SKM-1 treated with dmso at 0.1 percent for 144 hours (cell line): ENCODE measurements around the gene PRKG1.
A peak's percentile ranks its signal among the peaks of the same experiment; 100 is the strongest.

Source experiments
- DNase-seq: peaks from one replicate; lab custom pipeline; 2025; ENCODE audit not compliant: unreplicated experiment; lab: John Stamatoyannopoulos, UW

PRKG1 gene

DNA sequence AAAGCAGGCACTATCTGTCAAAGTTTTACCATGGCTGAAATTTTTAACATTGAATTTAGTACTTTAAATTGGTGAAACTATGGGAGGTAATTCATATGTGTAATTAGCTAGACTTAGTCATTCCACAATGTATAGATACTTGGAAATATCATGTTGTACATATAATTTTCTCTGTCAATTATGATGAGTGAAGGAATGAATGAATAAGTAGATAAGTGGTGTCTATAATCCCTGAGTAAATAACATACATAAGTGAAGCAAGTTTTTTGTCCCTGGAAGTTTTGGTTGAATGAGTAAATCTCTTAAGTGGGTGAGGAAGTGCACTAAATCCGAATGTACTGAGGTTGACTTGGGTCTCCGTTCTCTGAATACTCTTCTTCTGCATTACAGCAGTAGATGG lies 424.1 kb downstream of the PRKG1 start:
- no peak for DNase-seq

DNA sequence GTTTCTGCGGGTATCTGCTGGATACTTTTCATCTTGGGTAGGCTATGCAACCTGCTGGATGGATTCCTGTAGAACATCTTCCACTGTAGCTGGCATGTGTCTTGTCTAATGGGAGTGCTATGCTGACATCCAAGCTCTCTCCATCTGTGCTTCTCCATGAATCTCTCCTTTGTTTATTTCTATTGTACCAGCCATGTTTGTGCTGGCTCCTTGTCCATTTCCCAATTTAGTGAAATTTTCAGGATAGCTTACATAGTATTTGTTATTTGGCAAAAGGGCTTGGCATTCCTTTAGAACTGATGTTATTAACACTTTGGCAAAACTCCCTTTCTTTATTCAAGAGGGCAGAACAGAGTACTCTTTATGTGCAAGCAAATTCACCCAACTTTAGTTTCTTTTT lies 427.1 kb downstream of the PRKG1 start:
- DNase-seq: no peak

DNA sequence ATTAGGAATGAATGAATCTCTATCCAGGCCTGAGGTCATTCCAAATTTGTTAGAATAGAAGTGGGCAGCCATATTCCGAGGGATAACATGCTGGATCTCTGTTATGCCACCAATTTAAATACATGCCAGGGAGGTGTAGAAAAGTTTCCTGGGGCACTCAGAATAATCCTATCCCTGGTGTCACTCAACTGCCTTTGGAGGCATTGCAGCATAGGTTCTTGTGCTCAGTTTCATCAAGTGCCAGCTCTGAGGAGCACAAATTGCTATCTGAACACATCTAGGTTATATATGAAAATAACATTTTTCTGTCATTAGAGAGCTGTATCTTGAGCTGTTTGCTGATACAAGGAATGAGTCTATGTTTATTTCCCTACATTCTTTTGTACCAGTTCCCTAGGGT lies 427.8 kb downstream of the PRKG1 start:
- no peak for DNase-seq

DNA sequence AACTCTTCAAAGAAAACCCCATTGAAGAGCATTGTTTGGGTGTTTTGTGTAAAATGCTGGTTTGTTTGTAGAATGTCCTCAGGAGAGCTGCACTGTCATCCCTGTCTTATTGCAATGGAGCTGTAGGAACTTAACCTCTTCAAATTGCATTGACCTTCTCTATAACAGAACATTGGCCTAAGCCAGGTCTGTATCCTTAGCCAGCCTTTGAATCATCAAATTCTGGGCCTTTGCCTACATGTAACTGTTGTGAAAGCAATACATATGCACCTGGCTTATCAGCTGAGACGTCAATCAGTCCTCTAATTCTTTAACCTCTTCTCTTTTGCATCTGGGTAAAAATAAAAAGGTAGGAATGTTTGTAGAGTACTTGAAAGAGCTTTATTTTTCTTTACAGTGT lies 429.1 kb downstream of the PRKG1 start:
- DNase-seq: no peak

DNA sequence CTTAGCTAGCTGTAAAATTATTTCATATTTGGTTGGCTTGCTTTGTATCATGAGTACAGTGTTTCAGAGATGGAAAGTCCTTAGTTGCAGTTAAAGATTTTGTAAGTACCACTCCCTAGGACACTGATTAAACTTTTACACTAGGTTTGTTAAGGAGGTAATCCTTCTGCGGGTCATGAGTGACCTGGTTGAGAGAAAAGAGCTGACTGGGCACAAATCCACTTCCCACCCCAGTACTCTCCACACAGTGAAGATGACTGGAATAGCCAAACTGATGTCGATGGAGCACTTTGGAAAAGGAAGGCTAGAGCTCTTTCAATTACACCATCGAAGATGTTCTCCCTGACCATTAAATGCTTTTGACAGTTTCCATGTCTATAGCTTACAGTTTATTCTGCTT lies 433.2 kb downstream of the PRKG1 start:
- DNase-seq: no peak

DNA sequence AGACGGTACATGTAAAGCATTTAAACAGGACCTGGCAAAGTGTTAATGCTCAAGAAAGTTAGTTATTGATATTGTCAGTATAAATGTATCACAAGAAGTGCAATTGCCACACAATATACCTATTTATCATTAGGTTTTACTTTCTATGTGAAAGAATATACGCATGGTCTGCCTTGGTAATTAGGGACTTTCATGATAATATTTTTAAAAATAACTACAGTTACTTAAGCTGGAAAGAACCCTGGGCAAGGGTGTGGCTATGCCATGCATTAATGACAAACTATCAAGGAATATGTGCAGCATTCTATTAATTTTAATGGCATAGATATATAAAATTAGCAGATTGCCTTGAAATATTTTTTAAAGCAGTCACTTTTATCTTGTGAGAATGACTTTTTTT lies 433.9 kb downstream of the PRKG1 start:
- no peak for DNase-seq

DNA sequence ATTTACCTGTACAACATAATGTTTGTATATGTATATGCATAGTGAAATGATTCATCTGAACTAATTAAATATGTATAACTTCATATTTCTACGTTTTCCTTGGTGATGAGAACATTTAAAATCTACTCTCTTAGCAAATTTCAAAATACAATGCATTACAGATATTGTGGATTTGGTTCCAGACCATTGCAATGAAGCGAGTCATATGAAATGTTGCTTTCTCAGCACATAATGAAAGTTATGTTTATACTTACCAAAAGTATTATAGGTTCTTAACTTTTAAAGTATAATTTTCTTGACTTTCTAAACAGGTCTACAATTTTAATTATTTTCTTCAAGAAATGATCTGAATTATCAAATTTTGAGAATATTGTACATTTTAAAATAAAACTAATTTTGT lies 435.9 kb downstream of the PRKG1 start:
- DNase-seq: no peak

DNA sequence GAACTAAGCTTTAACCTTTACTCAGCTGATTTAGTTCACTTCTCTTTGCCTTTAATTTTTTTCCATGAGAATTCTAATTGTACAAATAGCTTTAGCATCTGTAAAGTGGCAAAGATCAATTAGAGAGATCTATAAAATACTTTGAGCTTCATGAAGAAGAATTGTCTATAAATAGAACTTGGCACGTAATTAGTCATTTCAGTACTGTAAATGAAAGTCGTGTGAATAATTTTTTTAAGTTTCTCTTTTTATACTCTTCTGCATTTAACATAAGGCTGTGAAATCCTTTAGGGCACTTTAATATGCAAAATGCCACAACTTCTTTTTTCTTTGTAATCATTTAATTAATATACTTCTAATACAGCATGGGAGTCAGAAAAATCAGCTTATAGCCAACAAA lies 447.3 kb downstream of the PRKG1 start:
- DNase-seq: no peak

DNA sequence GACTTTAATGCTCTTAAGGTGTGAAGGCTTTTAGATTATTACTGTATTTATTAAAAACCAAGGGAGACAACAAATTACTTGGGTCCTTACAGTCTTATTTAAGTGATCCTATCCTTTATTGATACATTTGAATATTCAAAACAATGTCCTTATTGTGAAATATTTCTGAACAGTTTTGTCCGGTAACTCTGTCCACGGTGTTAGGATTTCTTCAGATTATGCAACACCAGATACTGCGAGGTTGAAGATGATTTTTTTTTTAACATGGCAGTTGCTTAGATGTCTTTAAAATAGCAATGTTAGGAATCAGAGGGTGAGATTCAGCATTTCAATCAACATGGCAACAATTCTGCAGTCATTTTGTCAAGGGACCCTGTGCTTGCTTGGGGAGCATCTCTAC lies 448.6 kb downstream of the PRKG1 start:
- DNase-seq: peak; percentile 4

DNA sequence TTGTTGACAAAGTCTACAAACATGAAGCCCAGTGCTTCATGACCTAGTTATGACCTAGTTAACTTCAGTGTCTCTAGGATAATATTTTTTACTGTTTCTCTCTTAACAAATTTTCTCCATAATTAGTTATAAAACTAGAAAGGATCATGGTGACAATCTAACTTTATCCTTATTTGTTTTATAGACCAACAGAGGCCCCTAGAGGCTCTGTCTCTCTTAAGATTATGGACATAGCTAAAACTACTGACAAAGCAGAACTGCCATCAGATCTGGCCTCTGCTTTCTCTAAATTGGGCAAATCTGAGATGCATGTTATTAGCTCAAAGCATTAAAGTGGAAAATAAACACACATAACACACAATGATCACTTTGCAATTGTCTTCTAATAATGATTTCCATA lies 449.2 kb downstream of the PRKG1 start:
- no peak for DNase-seq

DNA sequence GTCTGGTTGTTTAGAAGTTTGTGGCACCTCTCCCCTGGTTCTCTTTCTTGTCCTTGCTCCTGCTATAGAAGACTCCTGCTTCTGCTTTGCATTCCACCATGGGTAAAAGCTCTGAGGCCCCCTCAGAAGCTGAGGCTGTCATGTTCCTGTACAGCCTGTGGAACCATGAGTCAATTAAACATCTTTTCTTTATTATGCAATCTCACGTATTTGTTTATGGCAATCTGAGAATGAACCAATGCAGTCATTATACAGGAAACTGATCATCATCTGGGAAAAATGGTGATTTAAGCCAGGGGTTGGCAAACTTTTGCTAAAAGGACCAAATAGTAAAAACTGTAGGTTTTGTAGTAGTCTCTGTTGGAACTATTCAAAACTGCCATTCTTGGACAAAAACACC lies 449.8 kb downstream of the PRKG1 start:
- DNase-seq: no peak

DNA sequence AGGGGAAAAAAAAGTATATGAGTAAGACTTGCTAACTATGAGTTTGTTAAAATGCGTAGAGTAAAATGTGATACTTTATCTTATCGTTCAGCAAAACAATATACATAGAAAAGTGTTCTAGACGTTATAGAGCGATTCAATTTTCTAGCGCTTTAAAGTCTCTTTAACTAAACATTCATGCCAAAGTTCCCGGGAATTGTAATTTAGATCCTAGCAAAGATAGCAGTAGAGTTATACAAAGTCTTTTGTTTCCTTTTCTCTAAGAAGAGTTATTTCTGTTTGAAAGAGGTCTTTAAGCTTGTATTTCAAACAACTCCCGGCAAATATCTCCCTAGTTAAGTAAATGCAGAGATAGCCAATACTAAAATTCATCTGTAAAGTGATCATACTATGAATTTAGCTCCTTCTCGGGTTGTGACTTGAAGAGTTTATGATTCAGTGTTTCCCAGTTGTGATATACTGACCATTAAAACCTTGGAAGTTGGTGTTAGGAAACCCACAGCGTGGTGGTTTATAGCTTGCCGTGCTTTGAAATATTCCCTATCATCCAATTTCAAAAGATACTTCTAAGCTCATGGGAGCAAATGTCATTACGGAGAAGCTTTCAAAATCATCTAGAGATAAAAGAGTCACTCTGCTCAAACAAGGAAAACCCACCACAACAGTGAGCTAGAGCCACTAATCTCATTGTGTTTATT lies 453.4 kb downstream of the PRKG1 start:
- no peak for DNase-seq

DNA sequence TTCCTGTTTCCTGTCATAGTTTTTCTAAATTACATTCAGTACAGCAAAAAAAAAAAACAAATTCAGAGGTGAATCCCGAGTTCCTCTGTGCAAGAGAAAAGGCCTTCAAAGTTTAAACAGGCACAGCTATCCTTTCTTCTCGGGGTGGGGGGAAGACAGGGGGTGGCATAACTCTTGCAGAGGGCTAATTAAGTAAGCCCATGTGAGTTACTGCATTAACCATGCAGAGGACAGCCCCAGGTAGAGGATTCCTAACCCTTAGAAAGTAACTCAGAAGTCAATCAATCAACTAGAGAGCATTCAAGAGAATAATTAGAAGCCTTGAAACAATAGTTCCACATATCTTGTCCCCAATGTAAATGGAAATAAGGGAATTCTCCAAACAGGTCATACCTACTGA lies 454.2 kb downstream of the PRKG1 start:
- DNase-seq: no peak

DNA sequence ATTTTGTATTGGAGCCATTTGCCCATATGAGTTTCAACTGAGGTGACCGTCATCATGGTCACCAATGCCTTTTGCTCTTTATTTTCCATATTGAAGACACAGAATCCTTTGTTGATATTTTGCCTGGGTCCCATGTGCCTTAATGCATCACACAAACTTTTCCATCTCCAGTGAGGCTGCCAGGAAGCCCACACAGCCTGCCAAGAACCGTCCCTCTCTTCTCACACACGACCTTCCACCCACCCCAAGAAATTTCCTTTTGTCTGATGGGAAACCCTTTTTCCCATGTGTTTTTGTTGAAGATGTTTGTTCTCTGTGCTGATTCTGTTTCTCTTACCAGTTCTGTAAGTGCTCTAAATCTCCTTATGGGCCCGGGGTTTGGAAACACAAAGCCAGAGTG lies 456.3 kb downstream of the PRKG1 start:
- no peak for DNase-seq

DNA sequence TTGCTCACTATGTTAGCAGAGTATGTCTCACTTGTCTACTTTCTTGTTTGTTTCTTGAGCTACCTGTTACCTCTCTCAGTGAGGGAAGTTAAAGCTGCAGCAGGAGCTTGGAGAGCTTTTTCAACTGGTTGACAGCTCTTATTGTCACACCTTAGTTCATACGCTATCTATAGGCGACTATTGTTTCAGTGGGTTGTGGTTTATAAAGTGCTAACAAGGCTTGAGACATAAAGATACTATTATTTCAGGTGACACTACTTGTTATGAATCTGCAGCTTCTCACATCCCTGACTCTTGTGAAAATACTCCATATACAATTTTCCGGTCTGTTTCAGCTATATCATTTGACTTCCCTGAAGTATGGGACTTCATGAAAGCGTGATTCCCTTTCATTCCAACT lies 457.8 kb downstream of the PRKG1 start:
- no peak for DNase-seq

DNA sequence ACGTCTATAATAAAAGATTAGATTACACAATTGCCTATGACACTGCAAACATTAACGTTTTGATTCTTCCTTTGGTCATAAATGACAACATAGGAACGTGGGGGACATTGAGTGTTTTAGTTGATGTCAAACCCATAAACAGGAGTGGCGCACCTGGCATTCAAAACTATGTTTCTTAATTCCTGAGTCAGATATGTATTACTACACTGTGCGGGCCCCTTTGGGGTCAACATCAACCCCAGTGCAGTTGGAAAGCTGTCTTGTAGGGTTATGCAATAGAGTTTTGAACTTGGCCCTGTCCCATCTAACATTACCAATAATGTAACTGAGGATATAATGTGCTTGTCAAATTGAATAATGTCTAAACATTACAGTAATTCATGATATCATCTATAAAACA lies 468.6 kb downstream of the PRKG1 start:
- no peak for DNase-seq

DNA sequence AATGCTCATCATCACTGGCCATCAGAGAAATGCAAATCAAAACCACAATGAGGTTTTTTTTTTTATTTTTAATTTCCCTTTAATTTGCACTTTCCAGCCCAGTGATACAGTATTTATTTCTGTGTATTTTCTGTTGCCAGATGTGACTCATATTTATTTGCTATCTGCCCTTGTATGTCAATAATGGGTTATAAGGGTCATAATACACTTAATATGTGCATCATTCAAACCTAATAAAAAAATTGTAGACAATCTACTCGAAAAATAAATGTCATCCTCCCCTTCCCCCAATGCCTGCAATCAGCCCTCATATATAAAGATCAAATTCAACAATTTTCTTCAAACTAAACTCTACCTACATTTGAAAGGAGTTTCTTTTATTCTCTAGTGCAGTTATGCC lies 470.6 kb downstream of the PRKG1 start:
- no peak for DNase-seq

DNA sequence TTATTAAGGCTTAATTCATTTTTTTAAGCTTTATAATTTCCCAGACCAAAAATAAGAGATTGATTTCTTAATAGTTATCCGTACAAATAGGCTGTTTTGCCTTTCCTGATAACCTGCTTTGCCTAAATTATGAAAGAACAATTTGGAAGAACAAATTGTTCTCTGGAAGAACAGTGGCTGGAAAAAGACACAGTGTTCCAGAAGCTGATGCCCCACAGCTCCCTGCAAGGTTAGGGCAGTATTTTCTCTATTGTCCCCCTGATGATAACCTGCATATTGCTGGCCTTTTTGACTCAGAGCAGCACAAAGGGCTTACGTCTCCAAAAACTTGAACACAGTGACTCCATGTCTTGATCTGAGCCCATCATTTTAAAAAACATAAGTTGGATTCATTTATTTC lies 473.7 kb downstream of the PRKG1 start:
- DNase-seq: no peak

DNA sequence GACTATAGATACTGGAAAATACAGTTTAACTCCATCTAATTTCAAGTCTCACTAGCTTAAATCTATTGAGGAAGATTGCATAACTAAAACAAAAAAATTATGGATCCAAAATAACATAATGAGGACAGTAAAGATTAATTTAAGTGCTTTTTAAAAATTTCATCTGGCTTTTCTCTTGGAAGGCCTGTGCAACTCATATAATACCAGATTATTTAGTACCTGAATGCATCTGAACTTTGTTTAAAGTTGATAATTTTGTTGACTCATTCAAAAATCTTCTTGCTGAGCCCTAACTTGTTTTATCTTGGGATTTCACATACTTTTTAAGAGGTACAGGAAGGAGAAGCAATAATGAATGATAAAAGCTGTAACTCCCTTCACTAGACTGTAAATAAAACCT lies 478.6 kb downstream of the PRKG1 start:
- no peak for DNase-seq

DNA sequence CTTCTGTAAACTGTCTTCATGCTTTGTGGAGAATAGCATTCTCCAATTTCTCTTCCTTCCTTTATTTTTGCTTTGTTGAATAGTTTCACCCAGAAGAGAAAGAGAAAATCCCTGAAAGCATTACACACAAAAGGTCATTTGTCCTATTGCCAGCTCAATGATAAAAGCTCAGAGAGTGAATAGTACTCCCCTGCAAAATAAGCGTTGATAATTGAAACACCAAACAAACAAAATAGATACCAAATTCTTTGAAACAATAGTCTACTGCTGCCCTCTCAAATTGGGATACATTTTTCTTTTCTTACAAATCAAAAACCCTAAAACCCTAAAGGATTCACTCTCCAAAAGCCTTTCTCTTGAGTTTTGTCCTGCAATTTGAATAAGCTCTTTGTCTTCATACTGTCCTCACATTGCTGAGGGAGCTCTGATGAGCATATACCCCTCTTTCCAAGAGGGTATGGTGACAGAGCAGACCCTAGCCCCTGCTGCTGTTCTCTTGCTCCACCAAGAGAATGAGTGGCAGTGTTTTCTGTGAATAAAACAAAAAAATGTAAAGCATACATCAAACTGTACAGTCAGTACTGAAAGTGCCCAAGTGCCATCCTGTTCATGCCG lies 490.7 kb downstream of the PRKG1 start:
- DNase-seq: no peak

DNA sequence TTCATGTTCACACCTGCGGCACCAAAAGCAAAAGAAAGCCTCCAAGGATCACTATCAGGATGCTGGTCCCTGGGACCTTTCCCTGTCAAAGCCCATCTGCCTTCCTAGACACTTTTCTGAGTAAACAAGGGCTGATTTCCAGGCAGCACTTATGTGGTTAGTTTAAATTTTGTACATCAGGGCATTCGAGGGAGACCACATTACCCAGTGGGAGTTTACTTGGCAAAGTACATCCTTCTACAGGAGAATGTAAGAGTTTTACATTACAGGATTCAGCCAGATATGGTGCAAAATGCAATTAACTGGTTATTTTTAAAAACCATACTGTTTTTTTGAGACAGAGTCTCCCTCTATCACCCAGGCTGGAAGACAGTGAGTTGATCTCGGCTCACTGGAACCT lies 493.0 kb downstream of the PRKG1 start:
- DNase-seq: no peak

DNA sequence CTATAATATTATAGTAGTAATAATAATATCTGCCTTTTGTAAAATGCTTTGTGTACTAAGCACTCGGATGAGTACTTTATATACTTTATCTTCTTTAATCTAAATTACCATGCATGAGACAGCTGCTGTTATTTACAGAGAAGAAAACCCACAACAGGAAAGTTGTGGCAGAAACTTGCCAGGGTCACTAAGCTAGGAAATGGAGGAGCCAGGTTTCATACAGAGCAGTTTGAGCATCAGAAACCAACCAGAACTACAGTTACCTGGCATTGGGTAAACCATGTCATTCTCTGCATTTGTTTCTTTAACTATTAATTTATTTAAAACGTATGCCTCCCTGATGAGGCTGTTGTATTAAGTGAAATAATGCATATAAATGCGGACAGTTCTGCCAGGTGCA lies 495.2 kb downstream of the PRKG1 start:
- no peak for DNase-seq
